HG03460 (cell line): ENCODE measurements around the gene CSF2RB.

Source experiments
- ATAC-seq: cut with Tn5 transposase; IDR thresholded peaks from one replicate; pipeline ENCODE4 v1.9.1; 2021; ENCODE audit not compliant: unreplicated experiment

Gene CSF2RB

DNA sequence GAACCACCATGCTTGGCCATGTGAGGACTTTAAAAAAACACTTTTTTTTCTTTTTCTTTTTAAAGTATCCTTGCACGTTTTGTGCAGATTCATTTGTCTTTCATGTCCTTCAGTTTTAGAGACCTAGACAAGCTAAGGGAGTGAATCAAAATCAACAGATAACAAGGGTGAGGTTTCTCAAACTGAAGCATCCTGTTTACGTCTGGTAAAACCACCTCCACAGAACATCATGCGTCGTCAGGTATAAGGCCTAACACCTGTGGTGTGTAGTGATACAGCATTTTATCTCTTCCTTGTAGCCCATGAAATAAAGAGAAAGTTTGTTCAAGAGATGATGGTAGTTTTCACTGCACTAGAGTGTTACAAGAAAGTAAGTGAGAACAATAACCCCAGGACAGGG, 26.3 kb upstream of the CSF2RB start:
- no peak for ATAC-seq

- no peak for ATAC-seq
Measured at GRCh38 chr22:36891646-36892045, 21.8 kb upstream of the CSF2RB start.

GRCh38 chr22:36892292-36892691, 21.1 kb upstream of the CSF2RB start:
- ATAC-seq: no peak

- no peak for ATAC-seq
Measured at GRCh38 chr22:36893262-36893661, 20.2 kb upstream of the CSF2RB start.

DNA sequence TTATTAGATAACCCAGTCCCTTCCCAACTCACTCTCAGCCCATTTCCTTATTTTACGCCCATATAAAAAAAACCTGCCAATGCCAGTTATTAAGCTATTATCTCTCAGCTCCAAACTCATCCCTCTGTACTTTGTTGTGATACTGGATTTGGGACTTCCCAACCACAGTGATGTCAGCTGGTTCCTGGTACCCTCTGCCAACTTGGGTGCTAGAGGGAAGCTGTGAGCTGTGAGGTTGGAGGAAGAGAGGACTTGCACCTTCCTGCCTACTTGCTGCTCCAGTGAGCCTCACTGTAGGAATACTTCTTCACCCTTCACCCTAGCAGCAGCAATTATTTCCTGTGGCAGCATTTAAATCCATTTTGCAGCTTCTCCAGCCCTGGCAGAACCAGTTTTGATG, 19.2 kb upstream of the CSF2RB start:
- no peak for ATAC-seq

GRCh38 chr22:36897611-36898010, 15.8 kb upstream of the CSF2RB start:
- no peak for ATAC-seq

DNA sequence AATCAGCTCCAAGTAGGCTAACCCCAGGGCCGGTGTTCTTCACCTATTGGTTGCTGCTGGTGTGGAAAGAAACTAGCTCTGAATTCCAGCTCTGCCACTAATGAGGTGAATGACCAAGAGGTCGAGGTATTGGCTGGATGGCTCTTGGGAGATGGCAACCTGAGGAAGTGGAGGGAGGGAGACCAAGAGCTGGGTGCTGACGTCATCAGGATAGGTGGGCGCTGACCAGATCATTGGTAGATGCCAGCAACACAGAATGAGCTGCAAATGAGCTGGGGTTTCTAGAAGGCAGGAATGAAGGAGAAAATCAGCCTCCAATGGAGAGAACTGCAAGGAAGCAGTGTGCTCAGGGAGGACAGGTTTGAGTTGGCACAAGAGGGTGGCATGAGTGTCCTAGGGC, 14.7 kb upstream of the CSF2RB start:
- ATAC-seq: no peak

DNA sequence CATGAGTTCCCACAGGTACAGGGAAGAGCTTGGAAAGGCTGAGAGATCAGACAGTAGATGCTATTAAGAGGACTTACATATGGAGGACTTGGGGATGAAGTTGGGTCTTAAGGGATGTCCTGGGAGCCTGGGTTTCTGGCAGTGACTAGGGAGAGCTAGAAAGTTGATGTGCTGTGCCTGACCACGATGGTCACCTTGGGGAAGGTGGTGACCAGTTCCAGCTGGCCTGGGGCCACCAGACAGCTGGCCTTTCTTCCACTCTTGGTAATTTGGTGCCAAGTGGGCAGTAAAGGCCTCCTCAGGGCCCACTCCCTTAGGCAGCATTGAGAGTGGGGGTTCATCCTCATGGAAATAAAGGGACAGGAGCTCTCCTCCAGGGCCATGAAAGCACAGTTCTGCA, 13.9 kb upstream of the CSF2RB start:
- ATAC-seq: no peak

DNA sequence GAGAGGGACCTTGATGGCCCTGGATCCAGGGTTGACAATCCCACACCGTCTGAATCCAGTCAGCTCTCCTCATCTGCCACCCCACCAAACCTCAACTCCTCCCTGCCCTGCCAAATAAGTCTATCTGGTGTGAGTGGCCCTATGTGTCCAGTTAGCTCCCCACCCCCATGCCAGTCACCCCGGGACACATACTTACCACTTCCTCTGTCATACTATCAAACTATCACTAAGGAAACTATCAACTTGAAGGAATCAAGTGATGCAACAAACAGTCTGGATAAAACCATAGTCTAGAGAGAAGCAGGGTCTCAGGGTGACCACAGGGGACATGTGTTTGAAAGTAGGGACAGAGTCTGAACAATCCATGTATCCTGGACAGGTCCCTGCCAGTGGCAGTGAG, 13.2 kb upstream of the CSF2RB start:
- no peak for ATAC-seq

GRCh38 chr22:36900880-36901279, 12.5 kb upstream of the CSF2RB start:
- ATAC-seq: no peak

GRCh38 chr22:36901411-36902142, 11.9 kb upstream of the CSF2RB start:
- ATAC-seq: peak; percentile 79

- ATAC-seq: no peak
Measured at GRCh38 chr22:36902143-36902926, 11.1 kb upstream of the CSF2RB start.

DNA sequence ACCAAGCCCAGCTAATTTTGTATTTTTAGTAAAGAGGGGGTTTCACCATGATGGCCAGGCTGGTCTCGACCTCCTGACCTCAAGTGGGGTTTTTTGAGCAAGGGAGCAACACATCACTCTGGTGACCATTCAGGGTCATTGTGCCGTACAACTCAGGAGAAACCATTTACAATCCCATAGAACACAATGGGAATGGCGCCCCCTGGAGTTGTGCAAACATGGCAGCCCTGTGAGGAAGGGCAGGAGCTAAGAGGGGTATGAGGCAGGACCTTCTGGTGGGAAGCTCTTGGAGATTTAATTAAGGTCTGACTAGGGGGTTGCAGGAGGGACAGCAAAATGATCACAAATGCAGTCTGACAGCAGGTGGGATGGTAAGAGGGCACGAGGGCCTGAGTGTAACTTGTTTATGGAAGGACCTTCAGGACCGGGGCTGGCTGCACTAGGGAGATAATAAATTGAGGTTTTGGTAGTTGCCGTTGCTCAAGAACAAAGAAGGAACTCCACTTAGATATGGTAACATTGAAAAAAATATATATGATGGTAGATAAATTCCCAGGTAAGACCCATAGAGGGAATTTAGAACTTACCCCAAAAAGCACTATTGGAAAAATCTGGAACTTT, 9.1 kb upstream of the CSF2RB start:
- no peak for ATAC-seq

DNA sequence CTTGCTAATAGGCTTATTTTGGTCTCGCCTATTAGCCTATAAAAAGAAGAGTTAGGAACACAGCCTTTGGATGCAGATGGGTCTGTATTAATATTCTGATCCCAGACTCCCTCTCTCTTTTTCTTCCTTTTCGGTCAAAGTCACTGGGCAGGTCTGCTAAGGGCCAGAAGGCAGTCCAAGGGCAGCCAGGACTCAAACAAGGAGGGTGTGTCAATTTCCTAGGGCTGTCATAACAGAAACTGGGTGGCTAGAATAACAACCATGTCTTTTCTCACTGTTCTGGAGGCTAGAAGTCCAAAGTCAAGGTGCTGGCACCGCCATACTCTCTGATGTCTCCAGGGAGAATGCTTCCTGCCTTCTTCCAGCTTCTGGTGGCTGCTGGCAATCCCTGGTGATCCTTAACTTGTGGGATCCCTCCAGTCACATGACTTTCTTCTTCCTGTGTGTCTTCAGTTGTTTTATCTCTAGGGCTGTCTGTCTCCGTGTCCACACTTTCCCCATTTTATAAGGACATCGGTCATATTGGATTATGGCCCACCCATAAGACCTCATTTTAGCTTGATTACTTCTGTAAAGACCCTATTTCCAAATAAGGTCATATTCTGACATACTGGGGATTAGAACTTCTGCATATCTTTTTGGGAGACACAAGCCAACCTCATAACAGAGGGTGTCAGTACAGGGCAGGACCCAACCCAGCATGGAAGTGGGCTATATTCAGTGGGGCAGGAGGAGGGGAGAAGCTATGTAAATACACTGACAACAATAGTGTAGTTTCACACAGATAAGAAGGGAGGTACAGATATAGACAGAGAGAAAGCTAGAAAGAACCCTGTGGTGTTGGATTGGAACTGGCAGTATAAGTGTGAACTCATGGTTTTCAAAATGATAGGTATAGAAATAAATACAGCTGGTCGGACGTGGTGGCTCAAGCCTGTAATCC, 5.9 kb upstream of the CSF2RB start:
- no peak for ATAC-seq

- ATAC-seq: no peak
Measured at GRCh38 chr22:36910461-36910860, 3.0 kb upstream of the CSF2RB start.

DNA sequence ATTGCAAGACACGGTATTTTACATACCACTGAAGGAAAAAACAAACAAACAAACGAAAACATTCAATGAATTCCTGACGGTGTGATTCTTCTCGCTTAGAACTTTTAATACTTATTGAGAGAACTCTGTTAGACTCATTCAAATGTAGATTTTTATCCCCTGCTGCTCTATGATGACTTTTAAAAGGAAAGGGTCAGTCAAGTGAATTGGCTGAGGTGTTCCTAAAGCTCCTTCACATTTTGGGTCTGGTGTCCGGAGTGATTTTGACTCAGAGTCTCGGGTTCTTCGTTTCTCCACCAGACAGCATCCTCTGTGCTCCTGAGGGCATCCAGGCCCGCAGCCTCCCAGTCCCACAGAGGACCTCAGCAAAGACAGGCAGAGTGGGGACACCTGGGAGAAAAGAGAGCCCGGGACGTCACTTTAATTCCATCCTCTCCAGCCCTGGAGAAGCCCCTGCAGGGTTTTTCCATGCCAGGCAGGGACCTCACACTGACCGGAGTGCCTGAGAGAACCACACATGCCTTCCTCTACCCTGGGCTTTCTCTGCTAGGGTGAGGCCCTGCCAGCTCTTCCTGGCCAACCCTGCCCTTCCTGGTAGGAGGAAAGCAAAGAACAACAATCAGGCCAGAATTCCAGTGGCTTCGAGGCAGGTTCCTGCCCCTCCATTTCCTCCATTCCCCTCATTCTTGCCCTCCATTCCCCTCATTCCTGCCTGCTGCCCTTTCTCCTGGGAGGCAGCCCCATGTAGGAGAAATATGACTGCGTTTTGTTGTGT, 1.4 kb upstream of the CSF2RB start:
- no peak for ATAC-seq

GRCh38 chr22:36912694-36913426, 568 bp upstream of the CSF2RB start:
- ATAC-seq: no peak

GRCh38 chr22:36914390-36914752, 943 bp downstream of the CSF2RB start:
- no peak for ATAC-seq

GRCh38 chr22:36916034-36916433, 2.6 kb downstream of the CSF2RB start:
- no peak for ATAC-seq
